Activated CD4-positive, alpha-beta T cell treated with anti-CD3 and anti-CD28 coated beads, Interleukin-2, Interleukin-6, amounts not matched to agents 100 ng/mL and 50 ng/mL, durations not matched to agents 16 hours and 8 hours (primary cell): ENCODE results near the gene FBXO8.
"Not testable (repeated sequence)": the region's sequence is repeated elsewhere in the genome, so short reads cannot be mapped to it uniquely, and the experiment has no call there.

Source experiments
- DNase-seq: peaks from one replicate; pipeline ENCODE4 v3.0.0-alpha.2; 2020

FBXO8 gene

DNA sequence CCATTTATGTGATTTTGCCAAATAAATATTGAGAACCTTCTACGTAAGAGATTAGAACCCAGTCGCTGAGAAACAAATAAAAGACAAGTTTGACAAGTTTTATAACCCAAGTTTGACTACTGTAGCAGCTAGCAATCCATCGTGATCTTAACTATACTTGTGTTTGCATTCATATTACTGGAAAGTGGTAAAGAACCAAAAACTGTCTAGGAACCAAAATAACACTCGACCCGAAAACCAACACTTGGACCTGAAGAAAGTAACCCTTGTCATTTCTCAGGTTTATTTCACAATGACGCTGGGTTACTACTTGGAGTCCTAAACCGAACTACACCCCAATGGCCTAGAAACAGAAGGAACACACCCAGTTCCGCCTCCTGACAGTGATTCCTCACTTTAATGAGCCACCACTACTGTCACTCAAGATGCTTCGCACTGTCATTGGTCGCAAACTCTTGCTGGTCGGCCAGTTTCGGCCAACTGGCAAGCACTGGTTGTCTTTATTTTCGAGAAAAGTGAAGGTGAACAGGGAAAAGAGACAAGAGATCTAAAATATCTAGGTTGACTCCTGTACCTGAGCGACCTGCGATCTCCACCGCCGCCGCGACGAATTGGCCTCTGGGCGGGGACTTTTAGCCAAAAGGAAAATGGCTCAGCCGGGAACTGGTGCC is 496 bp downstream of the FBXO8 start:
- peak; percentile 91 for DNase-seq

DNA sequence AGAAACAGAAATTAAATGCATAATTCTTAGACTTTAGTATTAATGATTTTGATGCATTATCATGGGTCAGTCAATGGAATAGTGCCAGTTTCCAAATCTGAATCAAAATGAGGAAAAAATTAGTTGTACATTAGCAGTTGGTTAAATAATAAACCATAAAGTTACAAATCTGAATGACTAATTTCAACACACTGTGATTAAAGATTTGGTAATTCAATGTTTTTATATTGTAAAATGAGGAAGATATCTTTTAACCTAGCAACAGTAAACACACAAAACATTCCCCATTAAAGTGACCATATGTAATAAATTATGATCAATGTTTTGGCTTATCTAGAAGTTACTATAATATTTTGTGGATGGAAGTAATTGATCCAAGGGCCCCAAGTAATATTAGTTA is 1.6 kb downstream of the FBXO8 start:
- no peak for DNase-seq

DNA sequence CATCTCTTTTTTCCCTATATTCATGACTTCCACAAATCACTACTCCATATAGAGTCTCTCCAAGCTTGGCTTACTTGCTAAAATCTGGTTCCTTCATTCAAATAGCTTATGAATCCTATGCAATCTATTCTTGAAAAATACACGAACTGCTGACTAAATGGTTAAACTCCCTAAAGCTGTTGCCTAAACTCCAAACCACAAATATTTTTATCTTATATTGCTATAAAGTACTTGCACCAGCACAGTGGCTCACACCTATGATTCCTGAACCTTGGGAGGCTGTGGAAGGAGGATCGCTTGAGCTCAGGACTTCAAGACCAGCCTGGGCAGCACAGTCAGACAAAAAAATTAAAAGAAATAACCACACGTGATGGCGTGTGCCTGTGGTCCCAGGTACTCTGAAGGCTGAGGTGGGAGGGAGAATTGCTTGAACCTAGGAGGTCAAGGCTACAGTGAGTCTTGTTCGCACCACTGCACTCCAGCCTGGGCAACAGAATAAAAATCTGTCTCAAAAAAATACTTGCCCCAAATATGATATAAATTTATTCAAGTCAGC is 2.2 kb downstream of the FBXO8 start:
- no peak for DNase-seq

DNA sequence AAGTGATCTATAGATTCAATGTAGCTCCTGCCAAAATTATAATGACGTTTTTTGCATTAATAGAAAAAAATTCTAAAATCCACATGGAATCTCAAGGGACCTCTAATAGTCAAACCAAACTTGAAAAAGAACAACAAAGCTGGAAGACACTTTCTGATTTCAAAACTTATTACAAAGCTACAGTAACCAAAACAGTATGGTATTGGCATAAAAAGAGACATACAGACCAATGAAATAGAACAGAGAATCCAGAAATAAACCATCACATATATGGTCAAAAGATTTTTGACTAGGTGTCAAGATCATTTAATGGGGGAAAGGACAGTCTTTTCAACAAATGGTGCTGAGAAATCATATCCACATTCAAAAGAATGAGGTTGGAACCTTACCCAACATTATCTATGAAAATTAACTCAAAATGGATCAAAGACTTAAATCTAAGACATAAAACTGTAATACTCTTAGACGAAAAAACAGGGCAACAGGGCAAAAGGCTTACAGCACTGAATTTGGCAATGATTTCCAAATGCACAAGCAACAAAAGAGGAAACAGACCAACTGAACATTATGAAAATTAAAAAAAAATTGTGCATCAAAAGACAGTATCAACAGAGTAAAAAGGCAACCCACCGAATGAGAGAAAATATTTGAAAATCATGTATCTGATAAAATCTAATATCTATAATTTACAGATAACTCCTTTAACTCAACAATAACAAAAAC is 3.9 kb downstream of the FBXO8 start:
- DNase-seq, result no peak

DNA sequence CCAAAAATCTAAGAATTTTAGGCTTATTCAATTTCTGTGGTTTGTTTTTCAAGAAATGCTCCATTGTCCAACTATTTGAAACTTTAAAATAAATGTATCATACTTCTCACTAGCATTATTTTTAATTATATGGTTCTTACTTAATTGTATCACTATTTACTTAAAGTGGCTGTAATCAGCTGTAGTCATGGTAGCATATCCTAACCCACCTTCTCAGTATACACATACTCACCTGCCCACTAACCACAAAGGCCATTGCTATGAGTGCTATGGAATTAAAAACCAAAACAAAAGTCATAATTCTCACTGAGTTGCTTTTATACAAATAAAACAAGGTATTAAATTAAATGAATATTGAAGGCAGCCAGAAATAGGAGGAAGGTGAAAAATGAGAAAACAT is 5.0 kb downstream of the FBXO8 start:
- no peak for DNase-seq

DNA sequence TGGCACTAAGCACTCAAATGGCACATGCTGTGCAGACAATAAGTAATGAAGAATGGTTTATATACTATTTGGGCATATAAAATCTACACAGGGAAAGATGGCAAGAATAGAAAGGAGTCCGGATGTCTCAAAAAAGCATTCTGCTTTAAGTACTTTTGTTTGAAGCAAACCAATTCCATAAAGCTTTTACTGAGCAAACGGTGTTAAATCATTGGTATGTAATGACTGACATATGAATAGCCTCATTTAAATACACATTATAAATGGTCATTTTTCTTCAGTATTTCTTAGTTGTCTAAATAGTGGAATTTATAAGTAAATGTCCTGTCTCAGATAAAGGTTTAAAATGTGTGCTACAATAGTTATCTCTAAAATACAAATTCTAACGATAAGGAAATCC is 6.0 kb downstream of the FBXO8 start:
- no peak for DNase-seq

DNA sequence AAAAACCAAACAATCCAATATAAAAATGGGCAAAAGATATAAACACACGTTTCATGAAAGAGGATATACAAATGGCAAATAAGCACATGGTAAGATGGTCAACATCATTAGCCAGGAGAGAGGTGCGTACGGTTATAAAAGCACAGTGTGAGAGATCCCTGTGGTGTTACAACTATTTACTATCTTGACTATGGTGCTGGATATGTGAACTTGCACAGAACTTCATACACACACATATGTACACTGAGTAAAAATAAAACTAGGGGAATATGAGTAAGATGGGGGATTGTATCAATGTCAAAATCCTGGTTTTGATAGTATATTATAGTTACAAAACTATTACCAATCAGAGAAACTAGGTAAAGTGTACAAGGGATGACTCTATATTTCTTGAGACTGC is 8.4 kb downstream of the FBXO8 start:
- DNase-seq, result no peak

DNA sequence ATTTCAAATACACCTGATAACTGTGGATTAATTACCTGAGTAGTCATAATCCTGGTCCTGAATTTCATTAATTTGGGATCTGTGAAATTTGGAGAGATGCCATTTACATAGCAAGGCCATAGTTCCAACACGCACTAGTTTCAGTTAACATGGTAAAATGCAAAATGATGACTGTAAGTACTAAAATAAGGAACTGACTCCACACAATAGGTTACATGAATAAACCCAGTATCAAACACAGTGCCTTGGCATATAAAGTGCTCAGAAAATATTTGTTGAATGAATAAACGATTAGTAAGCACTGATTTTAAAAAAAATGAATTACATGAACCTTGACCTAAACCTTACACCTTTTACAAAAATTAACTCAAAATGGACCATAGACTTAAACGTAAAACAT is 9.0 kb downstream of the FBXO8 start:
- no peak for DNase-seq

DNA sequence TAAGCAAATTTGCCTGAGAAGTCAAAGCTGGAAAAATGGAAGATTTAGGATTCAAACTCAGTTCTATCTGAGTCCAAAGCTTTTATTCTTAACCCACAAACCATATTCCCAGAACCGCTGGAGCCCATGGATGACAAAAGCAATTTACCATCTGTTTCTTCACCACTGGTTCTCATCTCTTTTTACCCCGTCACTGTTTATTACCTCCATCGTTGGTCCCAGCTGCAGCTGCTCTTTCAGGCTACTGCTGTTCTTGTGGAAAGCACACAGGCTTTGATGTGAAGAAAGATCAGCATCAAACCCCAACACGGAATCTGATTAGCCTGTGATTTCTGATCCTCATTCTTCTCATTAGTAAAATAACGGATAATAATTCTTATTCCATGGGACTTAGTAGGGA is 9.5 kb downstream of the FBXO8 start:
- DNase-seq, result no peak

DNA sequence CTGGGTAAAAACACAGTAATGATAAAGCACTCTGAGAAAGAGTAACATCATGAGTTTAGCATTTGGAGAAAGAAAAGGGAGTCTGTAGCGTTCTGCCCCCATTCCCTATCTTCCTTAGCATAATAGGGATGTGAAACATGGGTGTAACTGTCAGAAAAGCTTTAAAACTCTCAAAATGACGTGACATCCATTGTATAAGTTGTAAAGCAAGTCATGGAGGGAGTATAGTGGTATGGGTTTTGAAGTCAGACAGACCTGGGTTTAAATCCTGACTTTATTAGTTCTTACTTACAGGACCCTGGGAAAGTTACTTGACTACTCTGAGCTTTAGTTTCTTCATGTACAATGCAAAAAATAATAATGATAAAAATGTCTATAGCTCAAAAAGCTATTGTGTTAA is 17.1 kb downstream of the FBXO8 start:
- DNase-seq, result no peak

DNA sequence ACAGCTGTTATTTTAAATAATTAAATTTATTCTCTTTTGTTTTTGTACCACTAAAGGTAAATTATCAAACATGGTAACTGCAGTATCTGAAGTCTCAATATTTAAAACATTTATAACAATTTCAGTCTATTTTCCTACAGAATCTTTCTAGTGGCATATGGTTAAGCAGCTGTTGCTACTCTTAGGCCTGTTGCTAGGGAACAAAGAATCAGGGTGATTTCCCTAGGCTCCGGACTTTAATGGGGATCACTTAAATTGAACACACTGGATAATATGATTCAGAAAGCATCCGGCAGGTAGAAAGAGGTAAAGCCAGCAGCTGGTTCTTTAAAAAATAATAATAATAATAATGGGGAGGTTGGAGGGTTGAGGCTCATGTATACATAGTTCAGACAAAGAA is 17.6 kb downstream of the FBXO8 start:
- no peak for DNase-seq

DNA sequence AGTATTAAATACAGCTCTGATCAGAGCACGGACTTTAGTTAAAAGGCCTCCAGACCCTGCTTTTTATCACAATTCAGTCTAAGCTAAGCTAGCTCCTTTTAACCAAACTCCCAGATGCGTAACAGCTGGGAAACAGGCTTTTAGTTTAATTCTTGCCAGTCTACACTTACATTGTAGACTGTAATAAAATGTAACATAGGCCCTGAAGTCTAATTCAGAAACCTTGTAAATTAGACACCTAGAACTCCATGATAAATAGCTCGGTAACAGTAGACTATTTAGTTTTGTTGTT is 20.1 kb downstream of the FBXO8 start:
- no peak for DNase-seq

DNA sequence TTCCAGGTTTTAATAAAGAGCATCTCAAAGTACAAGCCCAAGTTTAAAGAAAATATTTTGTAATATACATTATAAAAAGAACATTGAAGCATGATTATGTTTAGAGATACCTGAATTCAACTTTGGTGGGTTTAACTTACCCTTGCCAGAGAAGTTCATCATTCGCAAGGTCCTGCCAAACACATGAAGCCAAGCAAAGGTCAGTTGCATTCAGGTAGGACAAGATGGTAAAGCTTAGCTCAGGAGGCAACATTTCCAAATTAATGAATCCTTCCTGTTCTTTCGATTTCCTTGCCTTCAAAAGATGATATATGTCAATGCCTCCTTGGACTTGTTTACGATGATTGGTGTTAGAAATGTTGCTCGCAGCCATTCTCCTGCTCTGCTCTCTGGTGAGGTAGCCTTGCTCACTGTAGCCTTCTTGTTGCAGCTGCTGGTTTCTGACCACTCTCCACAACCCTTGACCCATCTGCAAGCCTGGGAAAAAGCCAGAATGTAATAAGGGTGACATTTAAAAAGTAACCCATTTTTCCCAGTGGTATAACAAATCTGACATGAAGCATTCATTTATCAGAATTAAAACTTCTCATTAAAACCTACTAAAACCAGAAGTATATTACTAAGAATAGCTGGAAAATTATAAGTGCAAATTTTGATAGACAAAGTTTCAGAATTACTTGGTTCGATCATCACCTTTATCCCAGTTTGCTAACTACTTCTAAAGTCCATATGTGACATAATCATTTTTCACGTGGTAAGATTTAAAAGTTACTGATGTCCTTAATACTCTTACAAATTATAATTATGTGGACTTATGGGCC is 20.6 kb downstream of the FBXO8 start:
- DNase-seq, result no peak

DNA sequence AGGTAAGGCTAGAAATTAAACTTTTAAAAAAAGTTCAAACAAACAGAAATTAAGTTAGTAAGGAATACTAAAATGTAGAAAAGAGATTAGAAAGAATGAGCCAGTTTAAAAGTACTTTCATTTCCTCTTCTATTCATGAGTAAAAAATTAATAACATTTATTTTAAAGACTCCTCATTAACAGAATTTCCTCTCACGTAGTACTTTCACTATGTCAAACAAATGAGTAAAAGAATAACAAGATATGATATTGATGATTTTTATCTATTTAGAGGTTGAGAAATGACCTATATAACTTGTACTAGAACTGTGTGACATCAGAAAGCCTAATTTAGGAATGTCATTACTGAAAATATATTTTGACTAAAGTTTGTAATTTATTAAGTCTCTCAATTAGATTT is 22.0 kb downstream of the FBXO8 start:
- DNase-seq, result not testable (repeated sequence)

DNA sequence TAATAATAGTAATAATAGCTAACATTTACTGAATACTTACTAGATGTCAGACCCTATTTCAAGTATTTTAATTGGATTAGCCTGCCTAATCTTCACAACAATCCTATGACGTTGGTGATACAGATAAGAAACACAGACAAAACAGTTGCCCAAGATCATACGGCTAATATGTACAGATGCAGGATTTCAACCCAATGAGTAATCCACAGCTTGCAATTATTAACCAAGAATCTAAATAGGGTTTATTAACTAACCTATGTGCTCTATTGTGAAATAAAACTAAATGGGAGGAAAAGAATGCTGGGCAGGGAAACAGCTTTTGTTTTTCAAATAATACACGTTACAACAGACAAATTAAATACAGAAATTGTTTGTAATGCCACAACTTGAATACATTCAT is 23.4 kb downstream of the FBXO8 start:
- no peak for DNase-seq

DNA sequence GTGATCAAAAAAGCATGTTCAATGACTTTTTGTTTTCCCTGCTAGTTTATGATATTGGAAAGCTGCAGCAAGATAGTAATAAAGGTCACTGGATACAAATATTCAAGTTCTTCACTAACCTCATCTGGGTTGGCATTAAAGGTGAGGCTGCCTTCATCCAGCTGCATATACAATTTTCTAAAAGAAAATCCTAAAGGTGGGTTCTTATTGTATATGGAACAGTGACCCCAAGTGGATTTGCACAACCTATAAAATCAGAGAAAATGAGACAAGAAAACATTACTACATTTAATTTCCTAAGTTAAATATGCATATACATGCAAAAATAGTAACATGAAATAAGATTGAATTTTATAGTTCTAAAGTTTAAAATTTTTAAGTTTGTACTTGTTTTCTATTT is 23.9 kb downstream of the FBXO8 start:
- DNase-seq, result no peak

DNA sequence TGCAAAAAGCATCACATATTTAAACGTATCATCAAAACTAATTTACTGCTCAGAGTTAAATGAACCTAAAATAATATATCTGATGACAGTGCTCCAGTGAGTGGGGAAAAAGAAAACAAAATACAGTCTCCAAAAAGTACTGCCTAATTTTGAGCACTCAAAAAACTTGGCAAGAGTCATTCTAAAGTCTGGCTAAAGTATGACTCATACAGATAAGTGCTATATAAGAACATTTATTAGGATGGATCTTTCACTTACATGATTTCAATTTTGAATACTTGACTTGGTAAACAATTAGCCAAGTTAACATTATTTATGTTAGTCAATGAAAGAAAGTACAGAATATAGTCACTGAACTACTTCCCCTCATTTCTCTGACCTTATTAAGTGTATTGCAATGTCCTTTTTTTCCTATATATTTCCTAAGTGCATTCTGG is 27.2 kb downstream of the FBXO8 start:
- no peak for DNase-seq

DNA sequence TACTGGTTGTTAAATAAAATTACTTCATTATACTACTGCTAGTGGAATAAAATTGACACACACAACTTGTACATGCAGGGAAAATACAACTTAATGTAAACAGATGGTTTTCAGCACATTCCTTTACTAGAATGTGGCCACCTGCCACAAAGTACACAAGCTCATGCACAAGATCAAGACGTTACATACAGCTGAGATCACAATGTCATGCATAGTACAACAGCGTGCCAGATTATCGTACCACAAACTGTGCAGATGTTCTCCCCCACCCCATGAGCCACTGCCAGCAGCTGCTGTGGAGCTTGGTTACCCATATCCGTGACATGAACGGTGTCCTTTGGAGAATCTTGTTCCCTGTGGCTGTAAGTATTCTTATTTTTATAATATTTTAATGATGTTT is 27.7 kb downstream of the FBXO8 start:
- no peak for DNase-seq

DNA sequence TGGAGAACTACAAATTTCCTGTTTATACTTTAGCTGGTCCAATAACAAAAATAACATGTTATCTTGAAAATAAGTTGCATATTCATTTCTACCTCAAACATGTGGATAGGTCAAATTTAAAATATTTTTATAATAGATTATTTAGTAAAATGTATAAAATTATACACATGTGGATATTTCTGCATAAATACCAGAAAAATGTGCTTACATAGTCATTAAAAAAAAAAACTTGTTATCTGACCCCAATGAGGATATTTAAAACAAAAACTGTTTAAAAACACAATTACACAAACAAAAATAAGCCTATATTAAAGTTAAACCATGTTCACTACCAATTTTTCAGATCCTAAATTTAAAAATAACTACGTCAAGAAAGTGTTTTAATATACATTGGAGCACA is 28.1 kb downstream of the FBXO8 start:
- no peak for DNase-seq

DNA sequence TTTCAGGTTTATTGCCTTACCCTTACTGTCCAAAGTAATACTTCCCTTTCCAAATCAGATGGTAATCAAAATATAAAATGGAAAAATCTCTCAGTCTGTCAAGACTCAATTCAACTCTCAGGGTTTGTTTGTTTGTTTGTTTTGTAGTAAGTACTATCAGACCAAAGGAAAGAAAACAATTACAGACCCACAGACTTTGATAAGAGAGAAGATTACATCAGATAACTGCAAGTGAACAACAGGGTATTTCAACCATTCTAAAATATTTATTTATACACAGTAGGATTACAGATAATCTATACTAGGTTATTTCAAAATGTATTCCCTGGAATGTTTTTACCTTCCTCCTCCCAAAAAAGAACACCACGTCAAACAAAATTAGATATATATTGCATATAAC is 28.9 kb downstream of the FBXO8 start:
- no peak for DNase-seq

DNA sequence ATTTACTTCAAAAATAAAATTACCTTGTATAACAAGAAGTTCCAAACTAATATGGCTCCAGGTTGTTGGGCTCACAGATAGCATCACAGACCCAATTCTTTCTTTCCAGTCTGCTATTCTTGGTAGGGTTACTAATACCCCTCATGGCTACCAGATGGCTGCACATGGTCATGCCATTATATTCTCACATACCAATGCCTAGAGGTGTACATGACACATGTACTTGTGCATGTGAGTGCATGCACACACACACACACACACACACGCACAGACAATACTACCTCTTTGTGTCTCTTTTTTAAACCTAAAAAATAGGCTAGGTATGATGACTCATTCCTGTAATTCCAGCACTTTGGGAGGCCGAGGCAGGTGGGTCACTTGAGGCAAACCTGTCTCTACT is 31.1 kb downstream of the FBXO8 start:
- DNase-seq, result no peak

DNA sequence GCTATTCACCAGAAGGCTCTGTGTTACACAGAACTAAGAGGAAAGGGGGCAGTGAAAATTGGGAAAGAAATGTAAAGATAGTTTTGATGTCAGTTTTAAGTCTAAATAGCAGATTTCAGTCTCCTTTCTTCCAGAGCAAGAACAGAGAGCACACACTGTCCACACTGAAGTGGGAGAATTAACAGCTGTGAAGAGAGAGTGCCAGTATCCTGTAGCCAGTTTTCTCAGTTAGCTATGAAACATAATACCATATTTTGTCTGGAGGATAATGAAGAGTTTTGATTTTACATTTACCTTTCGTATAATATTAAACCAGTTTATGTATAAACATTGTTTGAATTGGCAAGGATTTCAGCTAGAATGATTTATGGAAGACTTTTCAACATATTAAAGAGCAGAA is 35.1 kb downstream of the FBXO8 start:
- no peak for DNase-seq

DNA sequence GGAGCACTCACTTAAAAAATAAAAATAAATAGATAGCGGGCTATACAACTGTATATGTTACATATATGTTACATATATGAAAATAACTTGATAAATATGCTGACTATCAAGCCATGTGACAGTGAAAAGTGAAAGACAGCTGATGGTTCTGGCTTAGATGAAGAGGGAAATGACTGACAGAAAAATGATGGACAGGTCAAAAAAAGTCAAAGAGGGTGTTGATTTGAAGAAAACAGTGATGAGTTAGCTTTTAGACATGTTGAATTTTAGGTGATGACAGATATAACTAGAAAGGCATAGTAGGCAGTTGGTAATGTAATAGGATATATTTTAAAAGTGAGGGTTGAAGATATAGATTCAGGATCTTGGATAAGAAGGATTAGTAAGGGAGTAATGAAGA is 37.8 kb downstream of the FBXO8 start:
- DNase-seq, result no peak

DNA sequence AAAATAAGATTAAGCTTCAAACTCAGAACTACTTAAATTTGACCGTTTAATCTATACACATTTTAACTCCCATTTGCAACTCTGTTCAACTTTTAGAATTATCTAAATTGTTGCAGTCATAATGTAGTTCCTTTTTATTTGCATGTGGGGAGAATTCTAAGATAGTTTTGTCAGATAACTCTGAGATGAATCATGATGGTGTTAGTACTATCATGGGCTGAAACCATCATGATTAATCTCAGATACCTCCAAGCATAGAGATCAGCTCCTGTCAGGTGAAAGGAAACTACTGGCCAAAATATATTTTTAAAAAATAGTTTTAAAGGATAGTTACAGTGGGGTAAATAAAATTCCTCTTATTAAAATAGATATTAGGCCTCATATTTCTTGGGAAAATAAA is 39.0 kb downstream of the FBXO8 start:
- no peak for DNase-seq
